HepG2 (cell line): ENCODE data around the gene PLEKHG4. TPM values are rescaled to one million over a fixed set of nuclear protein-coding genes. Genes with fewer than 3 reads are reported as not detected.

ENCODE experiments used
- ATAC-seq: fragments of 200-7000 bp; cut with Tn5 transposase; 3 replicates; pipeline ENCODE4 v1.9.1; 2020; ENCODE audit warnings: mild to moderate bottlenecking, moderate library complexity
- BruUV-seq: library from RNA; stranded (reverse); fragments of 400-500 nt; replicated peaks from 2 replicates; lab custom pipeline; 2021; lab: Mats Ljungman, UMichigan
- CTCF ChIA-PET: fragments of 300-600 bp; formaldehyde crosslinking; extraction: SDS; loops from one replicate; lab custom pipeline; 2021; ENCODE audit warnings: low total read pairs, inconsistent platforms, low intra/inter-chr PET ratio; lab: Yijun Ruan, JAX
- POLR2A ChIA-PET: fragments of 350-600 bp; sonication (Branson Sonifier 250); formaldehyde crosslinking; loops from one replicate; lab custom pipeline; 2020; ENCODE audit warnings: antibody characterized with exemption, inconsistent platforms; lab: Yijun Ruan, JAX
- DNase-seq: peaks from one replicate; pipeline ENCODE4 v3.0.0-alpha.2; 2015; ENCODE audit warnings: low spot score
- FAIRE-seq: peaks from 3 replicates; lab custom pipeline; 2011; peaks lifted over from hg19 to GRCh38; lab: Jason Lieb, UNC
- H2AFZ ChIP-seq: one replicate; pipeline ENCODE4 v1.6.1; 2011; ENCODE audit warnings: low read length, inconsistent platforms
- H3K27ac ChIP-seq: fragments of 300-600 bp; 3 replicates; pipeline ENCODE4 v1.8.0; 2011; ENCODE audit warnings: mixed run types, mild to moderate bottlenecking, mixed read lengths, low read length, inconsistent platforms; ENCODE audit not compliant: insufficient read depth; ENCODE audit errors: extremely low read length
- H3K27me3 ChIP-seq, 2 experiments: fragments of 200-600 bp in 1 of 2; 2 replicates in 1 of 2; 3 replicates in 1 of 2; pipeline versions ENCODE4 v1.6.0 to v1.8.0; 2011; ENCODE audit warnings: low read length in 2 of 2, mild to moderate bottlenecking in 2 of 2, moderate library complexity in 2 of 2, inconsistent platforms in 1 of 2; ENCODE audit not compliant: insufficient read depth in 2 of 2, control insufficient read depth in 1 of 2
- H3K36me3 ChIP-seq, 2 experiments: fragments of 200-600 bp in 1 of 2; replicated peaks in 1 of 2; 2 replicates in 1 of 2; 3 replicates in 1 of 2; pipeline versions ENCODE4 v1.5.1 to v1.8.0; 2011; ENCODE audit warnings: low read length in 2 of 2, inconsistent platforms in 1 of 2; ENCODE audit not compliant: insufficient read depth in 2 of 2, control insufficient read depth in 1 of 2
- H3K4me1 ChIP-seq: 2 replicates; pipeline ENCODE4 v1.5.1; 2012; ENCODE audit warnings: low read length, inconsistent platforms; ENCODE audit not compliant: insufficient read depth
- H3K4me2 ChIP-seq: 2 replicates; pipeline ENCODE4 v1.6.0; 2011; ENCODE audit warnings: low read depth, low read length, inconsistent platforms
- H3K4me3 ChIP-seq, 3 experiments: fragments of 200-600 bp in 1 of 3; sonication (generic), shearing (Covaris generic) in 1 of 3; replicated peaks in 1 of 3; 2 replicates each; pipeline ENCODE4 v1.5.1; 2011 to 2016; ENCODE audit warnings: low read length in 3 of 3, inconsistent platforms in 2 of 3, low read depth in 2 of 3, mild to moderate bottlenecking in 2 of 3, control low read depth in 1 of 3, mixed read lengths in 1 of 3; ENCODE audit not compliant: insufficient read depth in 1 of 3
- H3K79me2 ChIP-seq: one replicate; pipeline ENCODE4 v1.6.1; 2011; ENCODE audit warnings: low read length, inconsistent platforms; ENCODE audit not compliant: insufficient read depth
- H3K9ac ChIP-seq: 2 replicates; pipeline ENCODE4 v1.6.0; 2011; ENCODE audit warnings: mild to moderate bottlenecking, low read depth, low read length, inconsistent platforms; ENCODE audit not compliant: insufficient read depth
- H3K9me3 ChIP-seq: 2 replicates; pipeline ENCODE4 v1.5.1; 2012; ENCODE audit warnings: mild to moderate bottlenecking, low read length
- H4K20me1 ChIP-seq: 2 replicates; pipeline ENCODE4 v1.6.0; 2011; ENCODE audit warnings: inconsistent platforms, mild to moderate bottlenecking, low read length, moderate library complexity; ENCODE audit not compliant: insufficient read depth
- AGO1 ChIP-seq: fragments of 200-400 bp; formaldehyde crosslinking; IDR thresholded peaks from 2 replicates; pipeline ENCODE4 v1.6.1; 2017; ENCODE audit warnings: mild to moderate bottlenecking, low read depth, low read length, moderate library complexity; ENCODE audit not compliant: poor library complexity, severe bottlenecking
- AGO2 ChIP-seq: fragments of 200-400 bp; formaldehyde crosslinking; optimal IDR thresholded peaks from 2 replicates; pipeline ENCODE3; 2017; ENCODE audit warnings: mild to moderate bottlenecking, low read depth, low read length, moderate library complexity
- CAMTA2 ChIP-seq: sonication (generic); formaldehyde crosslinking; IDR thresholded peaks from 2 replicates; pipeline ENCODE4 v1.4.0; 2020; ENCODE audit warnings: mild to moderate bottlenecking, missing genetic modification reagents, borderline replicate concordance
- CC2D1A ChIP-seq: sonication (generic); formaldehyde crosslinking; IDR thresholded peaks from 2 replicates; pipeline ENCODE4 v1.8.1; 2023; ENCODE audit warnings: mild to moderate bottlenecking, missing genetic modification reagents
- CREM ChIP-seq, 2 experiments: sonication (generic) in 1 of 2; formaldehyde crosslinking in 1 of 2; IDR thresholded peaks; 2 replicates each; pipeline versions ENCODE4 v1.4.0 to v1.6.1; 2016 to 2020; ENCODE audit warnings: antibody characterized with exemption in 1 of 2, mild to moderate bottlenecking in 1 of 2, missing genetic modification reagents in 1 of 2
- JUN ChIP-seq: sonication (generic); formaldehyde crosslinking; IDR thresholded peaks from 2 replicates; pipeline ENCODE4 v1.4.0; 2020; ENCODE audit warnings: mild to moderate bottlenecking, missing genetic modification reagents
- ZNF124 ChIP-seq: sonication (generic); formaldehyde crosslinking; IDR thresholded peaks from 2 replicates; pipeline ENCODE4 v1.4.0; 2020; ENCODE audit warnings: missing genetic modification reagents
- ZNF484 ChIP-seq: sonication (generic); formaldehyde crosslinking; IDR thresholded peaks from 2 replicates; pipeline ENCODE4 v1.5.1; 2020; ENCODE audit warnings: mild to moderate bottlenecking, low read depth, missing genetic modification reagents, borderline replicate concordance
- ZNF589 ChIP-seq: sonication (generic); formaldehyde crosslinking; conservative IDR thresholded peaks from 2 replicates; pipeline ENCODE4 v1.8.0; 2022; ENCODE audit warnings: mild to moderate bottlenecking, moderate library complexity, missing genetic modification reagents
- ZNF709 ChIP-seq: sonication (generic); formaldehyde crosslinking; IDR thresholded peaks from 2 replicates; pipeline ENCODE4 v1.5.0; 2020; ENCODE audit warnings: mild to moderate bottlenecking, missing genetic modification reagents
- WGBS: methylation state at CpG from one replicate; pipeline ENCODE4 v1.1.6; 2017; ENCODE audit warnings: low lambda C conversion rate; 5-methylcytosine and 5-hydroxymethylcytosine counted together
- in situ Hi-C: cut with HindIII; loops from 2 replicates; pipeline ENCODE4 v1.10.0; 2017; ENCODE audit warnings: low pct_unique_long_range_greater_than_20kb; ENCODE audit not compliant: extremely low pct_ligation_motif_present
- intact Hi-C: fragments of 100-400 bp; cut with micrococcal nuclease; formaldehyde crosslinking; loops from one replicate; pipeline ENCODE4 v1.10.0; 2022; ENCODE audit not compliant: unreplicated experiment
- polyA plus RNA-seq, 8 experiments: library from polyadenylated mRNA; depleted of rRNA in 3 of 8; stranded (reverse) in 7 of 8; unstranded in 1 of 8; fragments of >200 nt; fragmentation: Illumina TruSeq in 4 of 8; extraction: Trizol in 4 of 8; gene quantifications; 2 replicates each; pipeline versions ENCODE4 v1.2.1 to v1.2.3, GENCODE V29; 2011 to 2016; ENCODE audit warnings: low read depth in 4 of 8, missing spikeins in 1 of 8, mixed read lengths in 1 of 8; ENCODE audit not compliant: insufficient read depth in 1 of 8
- total RNA-seq, 5 experiments: library from RNA; depleted of rRNA; stranded (reverse); fragments of >200 nt; fragmentation: Illumina TruSeq; extraction: Trizol; gene quantifications; 2 replicates each; pipeline ENCODE4 v1.2.3, GENCODE V29; 2016; ENCODE audit warnings: low read depth in 1 of 5
- TF ChIP-seq, protein P1 (sequence below): IDR thresholded peaks from 2 replicates; pipeline ENCODE4 v1.6.1; 2016; ENCODE audit warnings: missing compliant biosample characterization, missing genetic modification reagents, borderline replicate concordance
- TF ChIP-seq, protein P2 (sequence below): sonication (generic); IDR thresholded peaks from 2 replicates; pipeline ENCODE4 v1.6.1; 2016; ENCODE audit warnings: low read depth, borderline replicate concordance

Gene PLEKHG4
- total and polyA plus RNA-seq, 2 of the 13 experiments (the other 11 are each of a cell fraction or from before 2014, with no cell fraction given), result 7.1 to 13.6 TPM

DNA sequence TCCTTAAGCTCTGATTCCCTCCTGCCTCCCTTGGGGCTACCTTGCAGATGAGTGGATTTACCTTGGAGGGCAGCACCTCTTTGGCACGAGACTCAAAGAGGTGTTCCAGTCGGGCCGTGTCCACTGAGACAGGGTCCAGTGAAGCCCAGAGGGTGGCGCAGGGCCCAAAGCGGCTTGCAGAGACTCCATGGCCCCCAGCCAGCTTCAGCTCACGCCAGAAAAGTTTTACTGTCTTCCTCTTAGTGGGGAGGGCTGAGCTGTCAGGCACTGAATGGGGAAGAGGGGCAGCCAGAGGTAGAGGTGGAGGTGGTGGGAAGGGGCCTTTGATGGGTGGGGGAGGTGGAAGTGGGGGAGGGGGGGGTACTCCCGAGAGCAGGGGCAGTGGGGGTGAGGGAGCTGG, 45.7 kb upstream of the PLEKHG4 start (continued):
- TF ChIP-seq ZNF484 (CRISPR knock-in tag), result no peak
- TF ChIP-seq ZNF709 (CRISPR knock-in tag), result no peak
- TF ChIP-seq, all 625 proteins: peak for 0

DNA sequence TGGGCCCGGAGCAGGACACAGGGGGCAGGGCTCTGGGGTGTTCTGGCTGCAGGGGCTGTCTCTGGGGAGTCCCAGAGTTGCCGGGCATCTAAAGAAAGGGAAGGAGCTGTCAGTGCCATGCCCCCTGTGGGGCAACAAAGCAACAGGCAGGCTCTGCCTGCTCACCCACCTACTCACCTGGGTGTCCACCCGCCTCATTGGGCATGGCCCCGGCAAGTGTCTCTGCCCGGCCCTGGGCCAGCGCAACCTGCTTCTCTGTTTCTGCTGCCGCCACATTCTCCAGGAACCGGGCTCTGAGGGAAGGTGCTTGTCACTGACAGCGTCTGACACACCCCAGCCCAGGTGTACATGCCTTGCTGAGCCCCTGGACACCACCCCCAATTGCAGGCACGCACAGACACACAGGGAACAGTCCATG, 45.1 kb upstream of the PLEKHG4 start:
- TF ChIP-seq CAMTA2 (CRISPR knock-in tag) (no peak), CREM (IDR thresholded peaks at IDR 0.05) (no peak), CREM (CRISPR knock-in tag; IDR thresholded peaks at IDR 0.05) (no peak), JUN (no peak), ZNF124 (CRISPR knock-in tag) (no peak), AGO1 (peak; percentile 29), AGO2 (peak; percentile 62), ZNF589 (CRISPR knock-in tag) (no peak), CC2D1A (CRISPR knock-in tag) (no peak)
- TF ChIP-seq, protein P1, sequence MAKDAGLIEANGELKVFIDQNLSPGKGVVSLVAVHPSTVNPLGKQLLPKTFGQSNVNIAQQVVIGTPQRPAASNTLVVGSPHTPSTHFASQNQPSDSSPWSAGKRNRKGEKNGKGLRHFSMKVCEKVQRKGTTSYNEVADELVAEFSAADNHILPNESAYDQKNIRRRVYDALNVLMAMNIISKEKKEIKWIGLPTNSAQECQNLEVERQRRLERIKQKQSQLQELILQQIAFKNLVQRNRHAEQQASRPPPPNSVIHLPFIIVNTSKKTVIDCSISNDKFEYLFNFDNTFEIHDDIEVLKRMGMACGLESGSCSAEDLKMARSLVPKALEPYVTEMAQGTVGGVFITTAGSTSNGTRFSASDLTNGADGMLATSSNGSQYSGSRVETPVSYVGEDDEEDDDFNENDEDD (CRISPR knock-in tag), result no peak
- TF ChIP-seq, protein P2, sequence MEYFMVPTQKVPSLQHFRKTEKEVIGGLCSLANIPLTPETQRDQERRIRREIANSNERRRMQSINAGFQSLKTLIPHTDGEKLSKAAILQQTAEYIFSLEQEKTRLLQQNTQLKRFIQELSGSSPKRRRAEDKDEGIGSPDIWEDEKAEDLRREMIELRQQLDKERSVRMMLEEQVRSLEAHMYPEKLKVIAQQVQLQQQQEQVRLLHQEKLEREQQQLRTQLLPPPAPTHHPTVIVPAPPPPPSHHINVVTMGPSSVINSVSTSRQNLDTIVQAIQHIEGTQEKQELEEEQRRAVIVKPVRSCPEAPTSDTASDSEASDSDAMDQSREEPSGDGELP, result no peak

More for the DNA sequence above, 45.1 kb upstream of the PLEKHG4 start:
- peak; percentile 2; the same call in 1 of the 3 replicates for ATAC-seq
- Histone ChIP-seq H3K4me3 (no peak overlapping the region), H3K27me3 (no peaks in the 10 kb centered on the region), H4K20me1 (no peaks in the 10 kb centered on the region), H3K79me2 (no peaks in the 10 kb centered on the region), H3K9ac (no peak overlapping the region), H3K36me3 (peaks cover 47 to 64% of the 10 kb centered on the region in 2 experiments), H2AFZ (no peak overlapping the region), H3K9me3 (no peaks in the 10 kb centered on the region), H3K27ac (no peak overlapping the region), H3K4me2 (no peak overlapping the region), H3K4me1 (no peaks in the 10 kb centered on the region)
- in situ Hi-C loops (no loop called here), intact Hi-C loops (no loop called here)
- DNase-seq, result no peak
- ChIA-PET CTCF (no interaction called here), POLR2A (interaction anchor here (0.6 to 4.9 kb wide), 2 partner anchors 13 to 22 kb away, joined by 3 to 24 read pairs; partner anchors contain the start of genes FHOD1 and SLC9A5)
- FAIRE-seq, result no peak
- 89% methylated on average over 9 of the region's 10 CpGs for WGBS
- BruUV-seq, result no TSS peak
